ENCODE measurements around the gene HACD4. TPM values are rescaled to one million over a fixed set of nuclear protein-coding genes. Genes with fewer than 3 reads are reported as not detected.
"Not testable (repeated sequence)": the region's sequence is repeated elsewhere in the genome, so short reads cannot be mapped to it uniquely, and the experiment has no call there.

HACD4 gene
- total RNA-seq, 1 donor from 2014 or later: 2.2 TPM

- DNase-seq (ENCODE audit: low spot score): not testable (repeated sequence)
Observed at GRCh38 chr9:20973246-20973947, 58.0 kb downstream of the HACD4 start.

- DNase-seq (ENCODE audit: low spot score): no peak
Observed at GRCh38 chr9:20972684-20973083, 58.8 kb downstream of the HACD4 start.

DNA sequence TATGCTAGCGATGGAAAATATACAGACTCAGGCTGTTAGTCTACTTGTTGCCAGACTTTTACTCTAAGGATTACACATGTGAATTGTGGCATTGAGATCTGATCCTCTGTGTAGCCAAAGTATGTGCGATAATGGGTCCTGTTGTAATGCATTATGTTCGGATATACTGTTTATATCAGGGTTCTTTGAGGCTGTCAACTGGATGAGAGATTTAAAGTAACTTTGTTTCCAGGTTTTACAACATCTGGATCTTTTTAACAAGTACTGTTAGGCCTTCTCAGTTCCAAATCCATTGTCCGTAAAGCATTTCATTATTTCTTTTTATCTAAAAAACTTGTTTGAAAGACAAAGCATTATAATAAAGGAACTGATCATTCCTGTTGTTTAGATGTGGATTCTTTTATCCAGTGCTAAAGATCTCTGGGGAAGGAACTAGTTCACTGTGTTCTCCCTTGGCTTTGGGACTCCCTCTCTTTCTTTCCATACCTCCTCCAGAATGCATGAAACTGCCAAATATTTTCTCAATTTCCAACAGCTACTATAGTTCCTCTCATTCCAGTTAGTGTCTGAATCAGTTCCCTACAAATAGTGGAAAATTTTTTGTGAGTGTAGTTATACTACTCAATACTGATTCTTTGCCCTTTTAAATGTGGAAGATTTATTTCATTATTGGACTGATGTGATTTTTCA is 68.8 kb downstream of the HACD4 start:
- no peak for DNase-seq (ENCODE audit: low spot score)

DNA sequence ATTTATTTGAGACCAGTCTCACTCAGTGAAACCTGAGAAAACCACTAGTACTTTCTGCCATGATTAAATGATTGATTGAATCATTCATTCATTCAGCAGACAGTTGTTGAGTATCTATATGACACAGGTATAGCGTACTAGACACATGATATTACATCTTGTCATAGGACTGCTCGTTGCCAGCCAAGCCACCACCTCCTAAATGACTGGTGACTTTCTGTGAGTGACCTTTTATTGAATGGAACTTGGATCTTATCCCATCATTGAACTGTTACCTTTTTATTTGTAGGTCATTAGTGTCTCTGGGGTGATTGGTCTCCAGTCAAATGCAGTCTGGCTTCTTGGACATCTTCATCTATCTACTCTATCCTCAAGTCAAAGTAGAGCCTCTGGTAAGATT is 80.7 kb downstream of the HACD4 start:
- DNase-seq (ENCODE audit: low spot score): no peak

Other genes with a start within 250 kb of the HACD4 start
- not detected for gene IFNB1, start 46.3 kb upstream of the HACD4 start, total RNA-seq
- not detected for gene IFNW1, start 110.2 kb upstream of the HACD4 start, total RNA-seq
- gene IFNA21, start 135.0 kb upstream of the HACD4 start, total RNA-seq: not detected
- not detected for gene IFNA4, start 155.9 kb upstream of the HACD4 start, total RNA-seq
- not detected for gene IFNA7, start 170.6 kb upstream of the HACD4 start, total RNA-seq
- gene IFNA10, start 175.5 kb upstream of the HACD4 start, total RNA-seq: not detected
- gene IFNA16, start 185.7 kb upstream of the HACD4 start, total RNA-seq: not detected
- not detected for gene IFNA17, start 196.6 kb upstream of the HACD4 start, total RNA-seq
- gene IFNA14, start 208.4 kb upstream of the HACD4 start, total RNA-seq: not detected

All from mesenteric fat pad (tissue), 1 donor.